NCI-H187 treated with DMSO at 0.1 percent for 48 hours (cell line): ENCODE measurements around the gene CDKN1C.

Experiments used
- DNase-seq: peaks from one replicate; lab custom pipeline; 2025; lab: John Stamatoyannopoulos, UW

CDKN1C gene

GRCh38 chr11:2885678-2886081 lies at the start of gene CDKN1C:
CDKN1C (minus strand) TSS chr11:2885775; CDS start chr11:2885456, 319 bp downstream.
- DNase-seq: no peak

GRCh38 chr11:2934611-2935239 lies 49.1 kb upstream of the CDKN1C start:
- DNase-seq: no peak

- no peak for DNase-seq
These were observed 48.5 kb upstream of the CDKN1C start for GRCh38 chr11:2934021-2934550.

- DNase-seq: no peak
These were observed 47.9 kb upstream of the CDKN1C start for GRCh38 chr11:2933375-2934020.

- DNase-seq: no peak
These were observed 47.3 kb upstream of the CDKN1C start for GRCh38 chr11:2932850-2933251.

GRCh38 chr11:2931771-2932738 lies 46.5 kb upstream of the CDKN1C start:
- no peak for DNase-seq

GRCh38 chr11:2931420-2931746 lies 45.8 kb upstream of the CDKN1C start:
- no peak for DNase-seq

GRCh38 chr11:2930704-2931419 lies 45.3 kb upstream of the CDKN1C start:
- DNase-seq: no peak

- DNase-seq: no peak
These were observed 44.6 kb upstream of the CDKN1C start for GRCh38 chr11:2929950-2930703.

- DNase-seq: no peak
These were observed 44.0 kb upstream of the CDKN1C start for GRCh38 chr11:2929531-2929949.

- DNase-seq: no peak
These were observed 43.3 kb upstream of the CDKN1C start, which contains the start of gene PHLDA2 for GRCh38 chr11:2928605-2929530. PHLDA2 (minus strand) TSS chr11:2929420; CDS start chr11:2929364, 56 bp downstream.

GRCh38 chr11:2927851-2928604 lies 42.5 kb upstream of the CDKN1C start:
- DNase-seq: no peak

GRCh38 chr11:2927121-2927800 lies 41.7 kb upstream of the CDKN1C start:
- no peak for DNase-seq

- DNase-seq: no peak
These were observed 41.1 kb upstream of the CDKN1C start for GRCh38 chr11:2926611-2927051.

GRCh38 chr11:2924821-2925675 lies 39.5 kb upstream of the CDKN1C start:
- no peak for DNase-seq

GRCh38 chr11:2924381-2924780 lies 38.8 kb upstream of the CDKN1C start:
- no peak for DNase-seq
